Fibroblast of the aortic adventitia (primary cell): ENCODE measurements around the gene ISLR2. TPM values are rescaled to one million over a fixed set of nuclear protein-coding genes. Genes with fewer than 3 reads are reported as not detected.
"Not testable (repeated sequence)": the region's sequence is repeated elsewhere in the genome, so short reads cannot be mapped to it uniquely, and the experiment has no call there.

Source experiments
- DNase-seq: peaks from one replicate; pipeline ENCODE4 v3.0.0-alpha.2; 2010; ENCODE audit warnings: low read depth
- H3K4me3 ChIP-seq: 2 replicates; pipeline ENCODE4 v1.5.1; 2011; ENCODE audit warnings: low read depth, mild to moderate bottlenecking, control low read depth, low read length, moderate library complexity
- total RNA-seq: library from RNA; depleted of rRNA; stranded (reverse); fragments of >200 nt; gene quantifications from 2 replicates; pipeline ENCODE4 v1.2.3, GENCODE V29; 2012; ENCODE audit warnings: low replicate concordance
- TF ChIP-seq, protein P1 (sequence below): IDR thresholded peaks from 2 replicates; pipeline ENCODE4 v1.5.1; 2011; ENCODE audit warnings: mild to moderate bottlenecking, low read length, control low read depth, inconsistent platforms; ENCODE audit not compliant: insufficient read depth

Gene ISLR2
- total RNA-seq, 1 donor = 0.36 TPM

DNA sequence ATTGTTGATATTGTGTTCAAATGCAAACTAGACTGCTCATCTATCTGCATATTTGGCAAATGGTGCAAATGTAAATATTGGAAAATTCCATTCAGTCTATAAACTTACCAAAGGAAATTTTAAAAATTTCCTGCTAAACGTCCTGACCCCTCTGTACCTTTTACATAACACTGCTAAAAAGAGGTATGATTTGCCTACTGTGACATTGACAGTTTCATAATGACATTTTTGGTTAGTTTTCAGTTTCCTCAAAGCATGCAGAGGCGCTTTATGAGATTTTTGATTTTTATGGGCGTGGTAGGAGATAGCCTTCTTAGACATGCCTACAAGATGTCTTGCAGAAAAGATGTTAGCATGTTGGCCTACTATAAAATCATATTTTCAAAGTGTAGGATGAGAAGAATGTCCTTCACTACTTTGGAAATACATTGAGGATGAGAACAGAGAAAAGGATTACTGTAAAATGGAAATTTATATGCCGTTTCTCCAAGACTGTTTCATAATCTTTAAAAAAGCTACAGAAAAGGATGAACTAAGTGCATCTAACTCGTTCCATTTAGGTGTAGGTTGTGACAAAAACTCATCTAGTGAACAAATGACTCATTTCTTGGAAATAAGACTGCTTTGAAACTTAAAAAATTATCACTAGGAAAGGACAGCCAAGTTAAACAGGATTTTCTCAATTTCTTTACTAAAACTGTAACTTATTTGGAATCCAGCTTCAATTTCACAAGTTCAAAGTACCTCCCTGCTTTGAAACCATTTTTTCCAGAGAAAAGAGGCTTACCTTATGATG is 28.7 kb downstream of the ISLR2 start:
- no peak overlapping the region for H3K4me3 ChIP-seq
- TF ChIP-seq, protein P1, sequence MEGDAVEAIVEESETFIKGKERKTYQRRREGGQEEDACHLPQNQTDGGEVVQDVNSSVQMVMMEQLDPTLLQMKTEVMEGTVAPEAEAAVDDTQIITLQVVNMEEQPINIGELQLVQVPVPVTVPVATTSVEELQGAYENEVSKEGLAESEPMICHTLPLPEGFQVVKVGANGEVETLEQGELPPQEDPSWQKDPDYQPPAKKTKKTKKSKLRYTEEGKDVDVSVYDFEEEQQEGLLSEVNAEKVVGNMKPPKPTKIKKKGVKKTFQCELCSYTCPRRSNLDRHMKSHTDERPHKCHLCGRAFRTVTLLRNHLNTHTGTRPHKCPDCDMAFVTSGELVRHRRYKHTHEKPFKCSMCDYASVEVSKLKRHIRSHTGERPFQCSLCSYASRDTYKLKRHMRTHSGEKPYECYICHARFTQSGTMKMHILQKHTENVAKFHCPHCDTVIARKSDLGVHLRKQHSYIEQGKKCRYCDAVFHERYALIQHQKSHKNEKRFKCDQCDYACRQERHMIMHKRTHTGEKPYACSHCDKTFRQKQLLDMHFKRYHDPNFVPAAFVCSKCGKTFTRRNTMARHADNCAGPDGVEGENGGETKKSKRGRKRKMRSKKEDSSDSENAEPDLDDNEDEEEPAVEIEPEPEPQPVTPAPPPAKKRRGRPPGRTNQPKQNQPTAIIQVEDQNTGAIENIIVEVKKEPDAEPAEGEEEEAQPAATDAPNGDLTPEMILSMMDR = no peak
- peak; percentile 58 for DNase-seq

DNA sequence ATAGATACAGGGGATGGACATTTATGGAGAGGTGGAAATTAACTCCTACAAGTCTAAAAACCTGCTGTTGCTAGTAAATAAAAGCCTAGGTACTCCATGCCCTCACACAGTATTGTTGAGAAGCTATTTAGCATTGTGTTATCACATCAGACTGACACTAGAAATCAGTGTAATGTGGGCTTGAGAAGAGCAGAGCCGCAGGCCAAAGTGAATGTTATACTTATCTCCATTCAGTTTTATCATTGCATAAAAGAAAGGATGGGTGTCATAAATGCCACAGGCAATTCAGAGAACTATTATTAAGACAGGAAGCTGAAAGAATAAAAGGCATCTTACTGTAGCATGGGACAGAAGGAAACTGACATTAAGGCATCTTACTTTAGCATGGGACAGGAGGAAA is 29.4 kb downstream of the ISLR2 start:
- no peak overlapping the region for H3K4me3 ChIP-seq
- TF ChIP-seq, protein P1 = no peak
- DNase-seq = no peak

DNA sequence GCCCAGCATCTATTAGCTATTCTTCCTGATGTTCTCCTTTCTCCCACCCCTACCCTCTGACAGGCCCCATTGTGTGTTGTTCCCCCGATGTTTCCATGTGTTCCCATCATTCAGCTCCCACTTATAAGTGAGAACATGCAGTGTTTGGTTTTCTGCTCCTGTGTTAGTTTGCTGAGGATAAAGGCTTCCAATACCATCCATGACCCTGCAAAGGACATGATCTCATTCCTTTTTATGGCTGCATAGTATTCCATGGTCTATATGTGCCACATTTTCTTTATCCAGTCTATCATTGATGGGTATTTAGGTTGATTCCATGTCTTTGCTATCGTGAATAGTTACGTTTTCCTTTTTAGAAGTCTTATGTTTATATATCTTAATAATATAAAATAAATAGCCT is 30.0 kb downstream of the ISLR2 start:
- H3K4me3 ChIP-seq, DNase-seq: not testable (repeated sequence)

DNA sequence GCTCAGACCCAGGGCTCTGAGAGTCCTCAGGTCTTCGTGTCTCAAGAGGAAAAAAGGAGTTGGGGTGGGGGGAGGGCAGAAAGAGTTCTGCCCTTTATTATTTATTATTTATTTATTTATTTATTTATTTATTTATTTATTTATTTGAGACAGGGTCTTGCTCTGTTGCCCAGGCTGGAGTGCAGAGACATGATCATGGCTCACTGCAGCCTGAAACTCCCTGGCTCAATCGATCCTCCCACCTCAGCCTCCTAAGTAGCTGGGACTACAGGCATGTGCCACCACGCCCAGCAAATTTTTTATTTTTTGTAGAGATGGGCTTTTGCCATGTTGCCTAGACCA is 31.8 kb downstream of the ISLR2 start:
- not testable (repeated sequence) for DNase-seq, H3K4me3 ChIP-seq

DNA sequence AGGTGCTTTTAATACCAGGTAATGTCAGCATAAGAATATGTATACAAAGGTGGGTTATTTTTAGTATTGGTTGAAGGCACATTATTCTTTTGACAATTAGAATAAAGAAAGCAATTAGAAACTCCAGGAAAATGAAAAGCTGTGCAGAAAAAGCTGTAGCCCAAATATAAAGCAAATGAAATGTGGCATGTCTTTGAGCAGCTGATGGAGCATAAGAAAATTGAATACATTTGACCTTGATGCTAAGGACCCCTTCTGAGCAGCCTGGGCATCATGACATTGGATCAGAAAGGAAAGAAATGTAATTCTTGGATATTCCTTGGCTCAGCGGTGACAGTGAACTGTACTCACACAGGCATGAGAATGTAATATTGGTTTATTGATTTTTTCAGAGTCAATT is 35.1 kb downstream of the ISLR2 start:
- H3K4me3 ChIP-seq = no peak overlapping the region
- DNase-seq = no peak
- TF ChIP-seq, protein P1 = no peak

DNA sequence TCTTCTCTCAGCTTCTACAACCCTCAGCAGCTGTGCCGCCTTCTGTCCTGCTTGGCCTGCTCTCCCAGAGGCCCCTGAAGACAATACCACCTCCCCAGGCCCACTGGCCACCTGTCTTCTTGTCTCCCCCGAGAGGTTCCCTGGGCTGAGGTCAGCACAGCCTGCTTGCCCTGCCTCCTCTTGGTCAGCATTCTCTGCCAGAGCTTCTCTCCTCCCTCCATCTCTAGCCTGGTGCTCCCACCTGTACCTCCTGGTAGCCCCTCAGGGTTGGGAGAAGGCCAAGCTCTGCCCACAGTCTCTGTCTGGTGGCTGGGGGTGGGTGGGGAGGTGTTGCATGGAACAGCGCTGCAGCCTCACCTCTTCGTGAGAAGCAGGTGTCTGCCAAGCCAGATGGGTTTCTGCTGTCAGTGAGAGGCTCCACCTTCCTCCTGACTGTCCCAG is 37.5 kb downstream of the ISLR2 start:
- TF ChIP-seq, protein P1 = no peak
- no peak for DNase-seq
- no peak overlapping the region for H3K4me3 ChIP-seq

DNA sequence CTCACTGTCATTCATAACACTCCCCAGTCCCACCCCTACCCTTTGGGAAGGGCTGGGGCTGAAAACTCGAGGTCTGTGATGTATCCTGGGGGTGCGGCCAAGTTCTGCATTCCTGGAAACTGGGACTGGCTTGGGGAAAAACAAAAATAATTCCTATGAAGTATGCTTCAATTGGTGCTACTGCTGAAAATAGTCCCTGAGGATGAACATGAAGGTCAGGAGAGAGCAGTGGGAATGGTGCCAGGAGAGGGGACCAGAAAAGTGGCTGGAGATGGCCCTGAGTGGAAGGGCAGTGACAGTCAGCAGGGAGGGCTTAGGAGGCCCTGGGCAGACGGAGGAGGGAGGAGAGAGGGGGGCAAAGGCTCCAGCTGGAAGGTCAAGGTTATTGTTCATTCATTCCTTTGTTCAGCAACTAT is 38.3 kb downstream of the ISLR2 start:
- DNase-seq = no peak
- TF ChIP-seq, protein P1 = no peak
- no peak overlapping the region for H3K4me3 ChIP-seq
